Activated naive CD4-positive, alpha-beta T cell (primary cell): ENCODE measurements around the gene TRMT44.

Source experiments
- DNase-seq, 4 experiments: peaks; one replicate each; lab custom pipeline; 2025; lab: John Stamatoyannopoulos, UW

TRMT44 gene

DNA sequence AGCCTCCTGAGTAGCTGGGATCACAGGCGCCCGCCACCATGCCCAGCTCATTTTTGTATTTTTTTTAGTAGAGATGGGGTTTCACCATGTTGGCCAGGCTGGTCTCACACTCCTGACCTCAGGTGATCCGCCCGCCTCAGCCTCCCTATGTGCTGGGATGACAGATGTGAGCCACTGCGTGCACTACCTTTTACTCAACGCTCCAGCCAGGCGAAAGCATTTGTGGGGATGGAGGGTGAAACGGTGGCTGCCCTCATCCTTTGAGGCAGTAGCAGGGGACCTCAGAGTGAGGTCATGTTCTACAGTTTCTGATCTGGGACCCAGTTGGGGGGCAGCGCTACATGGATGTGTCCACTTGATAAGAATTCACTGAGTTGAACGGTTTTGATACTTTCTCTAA lies 73.8 kb downstream of the TRMT44 start:
- DNase-seq = no peak

DNA sequence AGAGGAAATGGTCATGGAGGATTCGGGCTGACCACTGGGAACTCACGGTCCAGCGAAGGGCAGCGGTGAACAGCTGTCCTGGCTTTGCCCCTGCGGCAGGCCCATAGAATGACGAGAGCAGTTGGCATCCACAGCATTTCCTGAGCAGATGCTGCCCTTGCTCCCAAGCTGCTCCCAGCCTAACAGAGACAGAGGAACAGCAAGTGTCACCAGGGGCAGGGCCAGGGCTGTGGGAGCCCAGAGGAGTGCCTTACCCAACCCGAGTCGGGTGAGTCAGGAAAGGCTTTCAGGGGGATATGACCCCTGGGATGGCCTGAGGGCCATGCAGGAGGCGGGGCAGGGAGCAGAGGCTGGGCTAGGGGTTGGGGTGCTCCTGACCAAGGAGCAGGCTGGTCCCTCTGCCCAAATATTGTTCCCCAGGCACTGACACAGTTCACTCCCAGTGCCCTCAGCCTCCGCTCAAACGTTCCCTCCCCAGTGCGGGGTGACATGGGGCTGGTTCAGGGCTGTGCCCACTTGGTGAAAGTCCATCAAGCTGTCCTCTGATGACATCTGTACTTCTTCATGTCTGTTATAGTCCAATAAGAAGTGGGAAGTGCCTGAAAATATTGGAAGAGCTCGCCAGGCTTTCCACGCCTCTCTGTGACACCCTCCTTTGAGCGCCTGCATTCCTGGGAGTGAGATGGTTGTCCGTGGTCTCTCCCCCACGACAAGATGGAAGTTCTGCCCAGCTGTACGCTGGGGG lies 74.9 kb downstream of the TRMT44 start:
- DNase-seq = no peak

DNA sequence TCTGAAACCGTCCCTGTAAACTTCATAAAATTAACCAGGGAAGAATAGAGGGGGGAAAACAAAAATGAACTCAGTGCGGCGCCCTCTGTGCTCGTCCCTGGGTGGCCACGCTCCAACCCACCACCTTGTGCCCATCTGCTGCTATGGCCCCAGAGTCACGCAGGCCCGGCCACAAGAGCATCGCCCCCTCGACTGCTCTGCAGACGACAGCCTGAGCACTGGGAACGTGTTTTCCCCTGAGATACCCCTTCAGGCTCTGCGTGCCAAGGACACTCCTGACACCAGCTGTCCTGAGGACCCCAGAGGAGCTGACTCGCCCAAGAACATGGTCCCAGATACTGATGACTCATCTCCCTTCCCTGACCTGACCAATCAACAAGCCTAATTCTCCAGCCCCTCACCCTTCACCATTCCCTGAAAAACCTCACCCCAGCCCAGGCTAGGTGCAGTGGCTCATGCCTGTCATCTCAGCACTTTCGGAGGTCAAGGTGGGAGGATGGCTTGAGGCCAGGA lies 75.5 kb downstream of the TRMT44 start:
- no peak for DNase-seq

DNA sequence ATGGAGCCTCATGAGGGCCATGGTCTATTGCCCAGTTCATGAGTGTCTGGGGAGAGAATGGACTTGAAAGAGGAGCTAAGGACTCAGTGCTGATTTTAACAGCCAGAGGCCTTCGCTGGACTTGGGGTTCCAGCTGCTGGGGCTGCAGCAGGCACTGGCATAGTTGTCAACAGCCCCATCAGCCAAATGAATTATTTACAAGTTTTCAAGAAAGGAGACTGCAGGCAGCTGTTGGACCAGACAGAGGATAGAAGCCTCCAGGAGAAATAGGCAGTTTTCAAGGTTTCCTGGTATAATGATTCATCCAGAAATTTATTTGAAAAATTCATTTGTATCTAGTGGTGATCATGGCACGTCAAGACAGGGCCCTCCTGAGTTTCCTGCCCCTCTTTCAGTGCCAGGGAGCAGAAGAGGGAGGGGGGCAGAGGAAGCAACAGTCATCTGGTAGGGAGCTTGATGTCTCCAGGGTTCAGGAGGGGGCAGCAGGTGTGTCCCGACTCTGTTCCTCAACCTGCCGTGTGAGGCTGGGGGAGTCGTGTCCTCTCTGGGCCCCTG lies 76.5 kb downstream of the TRMT44 start:
- no peak for DNase-seq

DNA sequence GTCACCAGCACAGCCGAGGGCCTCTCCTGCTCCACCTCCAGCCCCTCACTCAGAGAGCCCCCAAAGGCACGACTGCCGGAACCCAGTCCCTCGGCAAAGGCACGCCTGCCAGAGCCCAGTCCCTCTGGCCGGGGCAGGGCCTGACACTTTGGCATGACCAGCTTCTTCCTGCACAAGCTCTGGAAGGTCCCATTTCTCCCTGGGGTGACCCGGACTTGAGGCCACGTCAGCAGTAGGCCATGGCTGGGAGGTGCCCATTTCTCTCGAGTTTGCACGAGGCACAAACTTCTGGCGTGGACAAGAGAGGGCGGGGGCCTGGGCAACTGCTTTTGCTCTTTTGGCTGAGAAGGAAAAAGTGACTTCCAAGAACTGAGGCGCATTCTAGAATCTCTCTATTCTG lies 77.4 kb downstream of the TRMT44 start:
- DNase-seq = no peak

DNA sequence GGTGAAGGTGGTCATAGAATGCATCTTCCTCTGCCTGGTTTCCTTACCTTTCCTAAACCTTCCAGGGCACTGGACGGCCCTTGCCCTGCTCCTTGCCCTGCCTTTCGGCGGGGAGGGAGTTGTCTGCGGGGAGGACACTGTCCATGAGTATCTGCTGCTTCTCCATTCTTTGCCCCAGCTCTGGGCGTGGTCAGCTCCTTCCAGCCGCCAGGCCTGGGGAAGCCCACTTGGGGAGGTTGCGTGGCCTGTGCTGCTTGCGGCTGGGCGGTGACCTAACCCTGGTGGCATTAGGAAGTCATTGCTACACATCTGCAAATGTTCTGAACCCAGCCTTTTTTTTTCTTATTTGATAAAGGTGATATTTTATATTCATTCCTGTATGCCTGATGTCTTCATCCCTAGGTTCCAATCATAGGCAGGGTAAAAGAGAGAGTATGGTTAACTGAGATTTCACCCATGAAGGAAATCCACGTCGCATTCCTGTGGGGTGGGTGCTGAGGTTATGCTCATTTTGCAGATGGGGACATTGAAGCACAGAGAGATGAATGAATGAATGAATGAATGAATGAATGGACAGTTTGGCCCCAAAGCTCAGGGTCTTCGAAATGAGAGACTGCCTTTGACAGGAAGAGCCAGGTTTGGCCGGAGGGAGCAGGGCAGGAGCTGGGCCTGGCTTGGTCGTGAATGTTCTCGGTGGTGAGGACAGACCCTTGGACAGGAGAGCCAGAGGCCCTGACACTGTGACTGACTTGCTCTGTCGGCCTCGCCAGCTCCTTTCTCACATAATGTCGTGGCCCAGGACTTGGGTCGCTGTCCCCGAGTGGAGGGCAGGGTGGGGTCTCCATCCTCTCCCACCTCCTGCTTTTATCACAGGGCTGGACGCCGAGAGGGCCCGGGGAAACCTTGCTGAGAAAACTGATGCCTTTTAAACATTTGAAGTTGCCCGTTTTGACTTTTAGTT lies 81.9 kb downstream of the TRMT44 start:
- DNase-seq = no peak

DNA sequence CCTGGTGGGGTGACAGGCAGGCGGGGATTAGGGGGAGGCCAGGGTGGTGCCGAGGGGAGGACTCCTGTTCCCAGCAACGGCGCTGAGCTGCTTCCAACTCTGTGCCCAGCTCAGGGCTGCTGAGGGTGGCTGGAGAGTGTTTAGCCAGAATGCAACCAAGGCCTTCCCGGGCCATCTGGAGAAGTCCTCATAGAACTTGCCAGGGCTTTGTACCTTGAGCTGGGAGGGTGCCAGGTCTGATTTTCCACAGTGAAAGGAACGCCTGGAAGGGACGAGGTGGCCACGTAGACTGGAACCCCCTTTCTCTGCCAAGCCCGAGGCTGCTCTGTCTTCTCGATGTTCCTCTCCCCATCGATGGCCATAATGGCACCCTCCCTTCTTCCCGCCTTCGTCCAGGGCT lies 82.6 kb downstream of the TRMT44 start:
- no peak for DNase-seq

DNA sequence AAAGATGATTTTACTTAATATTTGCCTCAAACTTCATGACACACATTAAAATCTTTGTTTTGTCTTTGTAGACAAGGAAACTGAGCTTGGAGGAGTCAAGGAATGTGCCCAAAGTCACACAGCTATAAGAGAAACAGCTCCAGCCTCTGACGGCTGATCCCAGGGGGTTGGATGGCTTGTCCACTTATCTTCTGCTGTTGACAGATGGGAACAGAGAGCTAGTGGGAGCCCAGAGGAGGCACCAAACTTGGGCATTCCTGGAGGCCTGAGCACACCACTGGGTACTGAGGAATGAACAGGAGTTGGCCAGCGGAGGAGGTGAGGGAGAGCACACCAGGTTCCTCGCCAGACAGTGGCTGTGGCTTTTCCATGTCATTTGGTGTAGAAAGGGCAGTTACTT lies 83.2 kb downstream of the TRMT44 start:
- DNase-seq = no peak

DNA sequence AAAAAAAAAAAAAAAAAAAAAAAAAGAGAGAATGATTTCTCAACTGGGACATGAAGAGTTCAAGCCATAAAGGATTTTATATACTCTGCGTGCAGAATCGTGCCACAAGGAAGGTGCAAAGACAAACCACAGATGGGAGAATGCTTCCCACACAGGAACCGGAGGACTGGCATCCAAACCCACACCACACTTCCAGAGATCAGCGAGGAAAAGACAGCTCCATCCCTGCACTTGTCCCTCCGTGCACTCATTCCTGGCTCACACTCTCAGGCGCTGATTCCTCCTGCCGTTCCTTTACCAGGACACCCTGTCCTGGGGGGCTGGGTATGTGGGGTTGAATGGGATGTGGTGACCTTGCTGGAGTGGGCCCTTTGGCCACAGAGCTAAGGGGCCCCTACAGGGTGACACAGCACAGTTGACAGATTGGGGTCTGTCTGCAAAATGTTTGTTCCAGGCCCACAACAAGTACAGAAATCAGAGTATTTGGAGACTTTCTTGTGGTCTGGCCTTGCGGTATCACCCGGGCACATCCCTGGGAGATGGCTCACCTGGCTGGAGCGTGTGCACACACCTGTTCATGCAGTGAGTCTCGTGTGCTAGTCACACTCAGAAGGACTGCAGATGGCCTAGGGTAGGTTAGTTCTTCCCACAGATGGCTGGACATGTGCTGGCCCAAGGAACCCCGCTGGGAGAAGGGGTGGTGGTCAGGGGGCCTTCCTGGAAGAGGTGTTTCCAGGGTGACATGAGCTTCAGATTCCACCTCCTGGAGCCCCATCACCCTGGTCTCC lies 84.2 kb downstream of the TRMT44 start:
- no peak for DNase-seq

DNA sequence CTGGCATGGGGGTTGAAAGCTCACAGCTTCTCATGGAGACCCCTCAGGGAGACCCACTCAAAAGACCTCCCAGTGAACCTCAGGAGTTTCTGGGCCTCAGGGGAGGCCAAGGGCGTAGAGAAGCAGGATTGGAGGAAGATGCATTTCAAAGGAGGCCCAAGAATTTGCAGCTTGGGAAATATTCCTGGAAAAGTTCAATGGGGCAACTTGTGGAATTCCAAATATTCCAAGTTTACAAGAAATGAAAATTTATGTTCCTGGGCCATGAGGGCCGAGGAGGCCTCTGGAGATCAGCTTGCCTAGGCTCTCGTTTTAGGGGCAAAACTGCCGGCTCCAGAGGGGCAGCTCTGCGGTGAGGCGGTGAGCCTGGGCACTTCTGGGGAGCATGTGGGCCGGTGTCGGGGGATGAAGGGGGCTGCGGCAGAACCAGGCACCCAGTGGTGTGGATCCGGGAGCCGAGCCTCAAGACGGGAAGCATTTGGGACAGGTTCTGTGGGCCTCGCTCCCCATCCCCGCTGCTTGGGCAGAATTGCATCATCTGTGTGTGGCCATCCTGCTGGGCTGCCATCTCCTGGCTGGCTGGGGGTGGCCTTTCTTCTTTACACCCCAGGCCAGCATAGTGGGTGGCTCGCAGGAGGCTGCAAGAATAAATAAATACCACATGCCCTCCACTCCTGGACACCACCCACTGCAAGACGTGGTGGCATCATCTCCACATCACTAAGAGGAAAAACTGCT lies 85.0 kb downstream of the TRMT44 start:
- DNase-seq = no peak
